H9 (cell line): ENCODE results near the gene RTN4R. TPM values are rescaled to one million over a fixed set of nuclear protein-coding genes. Genes with fewer than 3 reads are reported as not detected.

Source experiments
- DNase-seq: peaks from one replicate; pipeline ENCODE4 v3.0.0-alpha.2; 2017
- H2AFZ ChIP-seq: one replicate; pipeline ENCODE4 v1.6.1; 2013; ENCODE audit warnings: mild to moderate bottlenecking, low read length, control low read depth, moderate library complexity
- H2AK5ac ChIP-seq: 2 replicates; pipeline ENCODE4 v1.6.1; 2013; ENCODE audit warnings: low read length, control low read depth, mixed read lengths; ENCODE audit not compliant: insufficient read length
- H2BK120ac ChIP-seq: one replicate; pipeline ENCODE4 v1.6.1; 2013; ENCODE audit warnings: low read depth, mild to moderate bottlenecking, low read length, control low read depth, inconsistent platforms; ENCODE audit not compliant: poor library complexity, severe bottlenecking
- H2BK12ac ChIP-seq: 2 replicates; pipeline ENCODE4 v1.6.1; 2013; ENCODE audit warnings: low read length, control low read depth, mixed read lengths, low read depth; ENCODE audit not compliant: insufficient read length
- H2BK15ac ChIP-seq: 2 replicates; pipeline ENCODE4 v1.6.1; 2013; ENCODE audit warnings: low read depth, low read length, control low read depth
- H2BK20ac ChIP-seq: one replicate; pipeline ENCODE4 v1.6.1; 2013; ENCODE audit warnings: low read depth, mild to moderate bottlenecking, low read length, control low read depth, inconsistent platforms; ENCODE audit not compliant: poor library complexity, severe bottlenecking
- H2BK5ac ChIP-seq: 2 replicates; pipeline ENCODE4 v1.6.1; 2013; ENCODE audit warnings: low read length, control low read depth, mixed read lengths; ENCODE audit not compliant: insufficient read length
- H3K14ac ChIP-seq: 2 replicates; pipeline ENCODE4 v1.6.1; 2013; ENCODE audit warnings: low read length, control low read depth; ENCODE audit not compliant: insufficient read depth
- H3K18ac ChIP-seq: 2 replicates; pipeline ENCODE4 v1.6.1; 2013; ENCODE audit warnings: low read depth, mild to moderate bottlenecking, mixed read lengths, low read length, control low read depth; ENCODE audit not compliant: insufficient read length
- H3K23ac ChIP-seq: 2 replicates; pipeline ENCODE4 v1.6.1; 2013; ENCODE audit warnings: low read length, control low read depth, mixed read lengths, low read depth; ENCODE audit not compliant: insufficient read length
- H3K23me2 ChIP-seq: 2 replicates; pipeline ENCODE4 v1.6.1; 2013; ENCODE audit warnings: low read depth, mild to moderate bottlenecking, mixed read lengths, low read length, control low read depth; ENCODE audit not compliant: insufficient read length, poor library complexity, severe bottlenecking
- H3K27ac ChIP-seq: 2 replicates; pipeline ENCODE4 v1.5.1; 2013; ENCODE audit warnings: low read length, control low read depth, mixed read lengths, low read depth; ENCODE audit not compliant: insufficient read length
- H3K27me3 ChIP-seq: 2 replicates; pipeline ENCODE4 v1.6.1; 2013; ENCODE audit warnings: low read length, control low read depth, inconsistent platforms; ENCODE audit not compliant: insufficient read depth
- H3K4ac ChIP-seq: 2 replicates; pipeline ENCODE4 v1.6.1; 2013; ENCODE audit warnings: low read depth, mild to moderate bottlenecking, control low read depth, inconsistent platforms, low read length, moderate library complexity
- H3K4me1 ChIP-seq: 2 replicates; pipeline ENCODE4 v1.6.1; 2013; ENCODE audit warnings: low read length, control low read depth, inconsistent platforms; ENCODE audit not compliant: insufficient read depth
- H3K4me2 ChIP-seq: 2 replicates; pipeline ENCODE4 v1.6.1; 2013; ENCODE audit warnings: low read length, control low read depth, mixed read lengths; ENCODE audit not compliant: insufficient read length, insufficient read depth
- H3K56ac ChIP-seq: 2 replicates; pipeline ENCODE4 v1.6.1; 2013; ENCODE audit warnings: low read depth, mild to moderate bottlenecking, mixed read lengths, low read length, control low read depth; ENCODE audit not compliant: insufficient read length
- H3K79me1 ChIP-seq: 2 replicates; pipeline ENCODE4 v1.6.1; 2013; ENCODE audit warnings: low read depth, mild to moderate bottlenecking, moderate library complexity, low read length, control low read depth, inconsistent platforms; ENCODE audit not compliant: insufficient read depth, poor library complexity, severe bottlenecking
- H3K79me2 ChIP-seq: 2 replicates; pipeline ENCODE4 v1.6.1; 2013; ENCODE audit warnings: low read length, control low read depth, inconsistent platforms; ENCODE audit not compliant: insufficient read depth
- H3K9ac ChIP-seq: 2 replicates; pipeline ENCODE4 v1.6.1; 2013; ENCODE audit warnings: low read length, control low read depth, mixed read lengths; ENCODE audit not compliant: insufficient read length; ENCODE audit errors: extremely low read depth
- H3K9me3 ChIP-seq: one replicate; pipeline ENCODE4 v1.6.1; 2013; ENCODE audit warnings: low read depth, low read length, inconsistent platforms; ENCODE audit not compliant: control insufficient read depth
- H3T11ph ChIP-seq: one replicate; pipeline ENCODE4 v1.6.1; 2013; ENCODE audit warnings: mild to moderate bottlenecking, low read length, control low read depth, inconsistent platforms
- H4K20me1 ChIP-seq: one replicate; pipeline ENCODE4 v1.6.1; 2013; ENCODE audit not compliant: control insufficient read depth, insufficient read length, insufficient read depth
- H4K5ac ChIP-seq: 2 replicates; pipeline ENCODE4 v1.6.1; 2013; ENCODE audit warnings: low read depth, mild to moderate bottlenecking, mixed read lengths, low read length, control low read depth; ENCODE audit not compliant: insufficient read length
- H4K8ac ChIP-seq: replicated peaks from 2 replicates; pipeline ENCODE4 v1.6.1; 2013; ENCODE audit warnings: low read length, control low read depth, mixed read lengths, low read depth; ENCODE audit not compliant: insufficient read length
- H4K91ac ChIP-seq: 2 replicates; pipeline ENCODE4 v1.6.1; 2013; ENCODE audit warnings: low read depth, mild to moderate bottlenecking, moderate library complexity, mixed read lengths, low read length, control low read depth; ENCODE audit not compliant: insufficient read length
- H3K27ac Mint-ChIP-seq, 3 experiments: 2 replicates in 2 of 3; 3 replicates in 1 of 3; pipeline ENCODE4 v1.8.0; 2020 to 2021; ENCODE audit warnings: mixed read lengths in 3 of 3, mild to moderate bottlenecking in 1 of 3, moderate library complexity in 1 of 3
- H3K27me3 Mint-ChIP-seq: 2 replicates; pipeline ENCODE4 v1.8.0; 2021; ENCODE audit warnings: low read depth, mild to moderate bottlenecking, moderate library complexity, mixed read lengths
- H3K36me3 Mint-ChIP-seq, 3 experiments: 2 replicates in 2 of 3; 3 replicates in 1 of 3; pipeline ENCODE4 v1.8.0; 2020 to 2021; ENCODE audit warnings: low read depth in 3 of 3, mixed read lengths in 3 of 3; ENCODE audit not compliant: insufficient read depth in 1 of 3
- H3K4me1 Mint-ChIP-seq, 2 experiments: 2 replicates each; pipeline ENCODE4 v1.8.0; 2020; ENCODE audit warnings: mixed read lengths in 2 of 2
- H3K4me3 Mint-ChIP-seq, 2 experiments: 2 replicates in 1 of 2; 3 replicates in 1 of 2; pipeline ENCODE4 v1.8.0; 2020 to 2021; ENCODE audit warnings: mild to moderate bottlenecking in 2 of 2, mixed read lengths in 2 of 2, moderate library complexity in 1 of 2
- H3K9me3 Mint-ChIP-seq, 2 experiments: 2 replicates in 1 of 2; 3 replicates in 1 of 2; pipeline ENCODE4 v1.8.0; 2020; ENCODE audit warnings: mild to moderate bottlenecking in 2 of 2, mixed read lengths in 2 of 2, moderate library complexity in 1 of 2
- CTCF ChIP-seq: fragments of 200-600 bp; sonication (generic); conservative IDR thresholded peaks from 3 replicates; pipeline ENCODE4 v1.8.0; 2021; ENCODE audit warnings: antibody characterized with exemption, mild to moderate bottlenecking
- WGBS: extraction: QIAGEN DNeasy Blood & Tissue Kit; methylation state at CpG from one replicate; pipeline ENCODE4 v1.1.7; 2013; ENCODE audit warnings: missing lambda C conversion rate, low lambda C conversion rate, mixed read lengths; ENCODE audit not compliant: insufficient read length; ENCODE audit errors: extremely low coverage; 5-methylcytosine and 5-hydroxymethylcytosine counted together
- total RNA-seq: library from RNA; stranded (reverse); gene quantifications from 2 replicates; pipeline ENCODE4 v1.2.1, GENCODE V29; 2021

RTN4R gene
- total RNA-seq, 1 experiment from 2014 or later: 19.0 TPM

GRCh38 chr22:20273758-20274181 is 5.7 kb upstream of the RTN4R start:
- no peaks in the 10 kb centered on the region for H3K79me2 ChIP-seq
- H3K23me2 ChIP-seq: no peaks in the 10 kb centered on the region
- no peak overlapping the region for H3K18ac ChIP-seq
- H3K27ac ChIP-seq: no peak overlapping the region
- H3K23ac ChIP-seq: no peak overlapping the region
- no CpG with 5 or more reads among the region's 12 CpGs for WGBS
- no peak overlapping the region for H2AFZ ChIP-seq
- H3T11ph ChIP-seq: no peak overlapping the region
- no peaks in the 10 kb centered on the region for H3K9me3 ChIP-seq
- no peak overlapping the region for H2AK5ac ChIP-seq
- Mint-ChIP-seq H3K27me3 (peaks cover 2% of the 10 kb centered on the region), H3K4me3 (no peak overlapping the region), H3K4me1 (peaks cover 7 to 20% of the 10 kb centered on the region in 2 experiments), H3K27ac (no peak overlapping the region), H3K36me3 (no peaks in the 10 kb centered on the region), H3K9me3 (no peaks in the 10 kb centered on the region)
- H4K91ac ChIP-seq: no peak overlapping the region
- no peak overlapping the region for H2BK12ac ChIP-seq
- H2BK120ac ChIP-seq: no peak overlapping the region
- no peaks in the 10 kb centered on the region for H3K4me1 ChIP-seq
- no peak overlapping the region for H3K56ac ChIP-seq
- DNase-seq: no peak
- no peak overlapping the region for H3K9ac ChIP-seq
- TF ChIP-seq CTCF: no peak
- H4K5ac ChIP-seq: no peak overlapping the region
- H3K14ac ChIP-seq: no peak overlapping the region
- no peaks in the 10 kb centered on the region for H4K20me1 ChIP-seq
- no peak overlapping the region for H3K4me2 ChIP-seq
- no peaks in the 10 kb centered on the region for H3K79me1 ChIP-seq
- no peaks in the 10 kb centered on the region for H3K27me3 ChIP-seq
- no peak overlapping the region for H2BK15ac ChIP-seq
- H4K8ac ChIP-seq: no peak overlapping the region
- no peak overlapping the region for H2BK20ac ChIP-seq
- no peak overlapping the region for H3K4ac ChIP-seq
- H2BK5ac ChIP-seq: no peak overlapping the region
